ENCODE data around the gene PLXNA4. TPM values are rescaled to one million over a fixed set of nuclear protein-coding genes. Genes with fewer than 3 reads are reported as not detected.

PLXNA4 gene
- total RNA-seq, 1 donor from 2014 or later: 5.2 TPM

- Mint-ChIP-seq H3K4me1 (peaks cover 22% of the 10 kb centered on the region), H3K4me3 (no peak overlapping the region), H3K27ac (no peak overlapping the region), H3K27me3 (ENCODE audit: low read depth) (peaks cover 55% of the 10 kb centered on the region), H3K36me3 (no peaks in the 10 kb centered on the region), H3K9me3 (no peaks in the 10 kb centered on the region)
- DNase-seq (ENCODE audit: low spot score in 2 of 2, unreplicated experiment in 2 of 2): no peak
- TF ChIP-seq CTCF (IDR thresholded peaks at IDR 0.05; ENCODE audit: unreplicated experiment): no peak
These were observed 198.3 kb downstream of the PLXNA4 start for GRCh38 chr7:132377703-132378584.

- Mint-ChIP-seq H3K27me3 (ENCODE audit: low read depth) (peaks cover 54% of the 10 kb centered on the region), H3K9me3 (no peaks in the 10 kb centered on the region), H3K27ac (peak overlapping the region; percentile 2), H3K4me1 (peaks cover 22% of the 10 kb centered on the region), H3K36me3 (no peaks in the 10 kb centered on the region), H3K4me3 (no peak overlapping the region)
- DNase-seq (ENCODE audit: low spot score in 2 of 2, unreplicated experiment in 2 of 2): no peak
- TF ChIP-seq CTCF (IDR thresholded peaks at IDR 0.05; ENCODE audit: unreplicated experiment): no peak
These were observed 199.3 kb downstream of the PLXNA4 start for GRCh38 chr7:132377015-132377414.

GRCh38 chr7:132376361-132377013, 199.8 kb downstream of the PLXNA4 start:
- H3K4me3 Mint-ChIP-seq: no peak overlapping the region
- DNase-seq (ENCODE audit: low spot score in 2 of 2, unreplicated experiment in 2 of 2): no peak
- no peaks in the 10 kb centered on the region for H3K9me3 Mint-ChIP-seq
- peaks cover 54% of the 10 kb centered on the region for H3K27me3 Mint-ChIP-seq (ENCODE audit: low read depth)
- peaks cover 18% of the 10 kb centered on the region for H3K4me1 Mint-ChIP-seq
- H3K36me3 Mint-ChIP-seq: no peaks in the 10 kb centered on the region
- peak overlapping the region; percentile 2 for H3K27ac Mint-ChIP-seq
- TF ChIP-seq CTCF (IDR thresholded peaks at IDR 0.05; ENCODE audit: unreplicated experiment): no peak

- Mint-ChIP-seq H3K27me3 (ENCODE audit: low read depth) (peaks cover 58% of the 10 kb centered on the region), H3K4me1 (peaks cover 7% of the 10 kb centered on the region), H3K4me3 (no peak overlapping the region), H3K9me3 (no peaks in the 10 kb centered on the region), H3K27ac (no peak overlapping the region), H3K36me3 (no peaks in the 10 kb centered on the region)
- no peak for TF ChIP-seq CTCF (IDR thresholded peaks at IDR 0.05; ENCODE audit: unreplicated experiment)
- DNase-seq (ENCODE audit: low spot score in 2 of 2, unreplicated experiment in 2 of 2): no peak
These were observed 202.4 kb downstream of the PLXNA4 start for GRCh38 chr7:132373879-132374278.

GRCh38 chr7:132373041-132373440, 203.2 kb downstream of the PLXNA4 start:
- no peak for TF ChIP-seq CTCF (IDR thresholded peaks at IDR 0.05; ENCODE audit: unreplicated experiment)
- H3K4me3 Mint-ChIP-seq: no peak overlapping the region

More at GRCh38 chr7:132373041-132373440, 203.2 kb downstream of the PLXNA4 start:
- Mint-ChIP-seq H3K27me3 (ENCODE audit: low read depth) (peaks cover 65% of the 10 kb centered on the region), H3K9me3 (no peaks in the 10 kb centered on the region), H3K4me1 (peaks cover 7% of the 10 kb centered on the region), H3K27ac (no peak overlapping the region), H3K36me3 (no peaks in the 10 kb centered on the region)
- DNase-seq (ENCODE audit: low spot score in 2 of 2, unreplicated experiment in 2 of 2): no peak
